IMR-90 (cell line): ENCODE measurements around the gene APOOL. TPM values are rescaled to one million over a fixed set of nuclear protein-coding genes. Genes with fewer than 3 reads are reported as not detected.
"Not testable (repeated sequence)": the region's sequence is repeated elsewhere in the genome, so short reads cannot be mapped to it uniquely, and the experiment has no call there.

Experiments used
- ATAC-seq: fragments of 200-7000 bp; cut with Tn5 transposase; 2 replicates; pipeline ENCODE4 v1.9.1; 2020; ENCODE audit warnings: low read depth, mild to moderate bottlenecking, moderate library complexity
- BruUV-seq: library from RNA; stranded (reverse); fragments of 400-500 nt; replicated peaks from 2 replicates; lab custom pipeline; 2021; lab: Mats Ljungman, UMichigan
- CTCF ChIA-PET: fragments of 300-600 bp; formaldehyde crosslinking; extraction: SDS; loops from one replicate; lab custom pipeline; 2021; ENCODE audit warnings: antibody characterized with exemption; lab: Yijun Ruan, JAX
- POLR2A ChIA-PET: fragments of 300-600 bp; sonication (Branson Sonifier 250); formaldehyde crosslinking; loops from one replicate; lab custom pipeline; 2022; ENCODE audit warnings: antibody characterized with exemption; ENCODE audit not compliant: unreplicated experiment; lab: Charles Lee
- DNase-seq: peaks from one replicate; pipeline ENCODE4 v3.0.0; 2013
- H2AFZ ChIP-seq: replicated peaks from 2 replicates; pipeline ENCODE3; 2013; ENCODE audit warnings: low read length, mild to moderate bottlenecking; ENCODE audit not compliant: poor library complexity
- H2AK5ac ChIP-seq: 2 replicates; pipeline ENCODE4 v1.6.1; 2013; ENCODE audit warnings: low read depth, low read length, inconsistent platforms
- H2AK9ac ChIP-seq: replicated peaks from 2 replicates; pipeline ENCODE3; 2013; ENCODE audit warnings: mild to moderate bottlenecking, low read depth, low read length, moderate library complexity; ENCODE audit not compliant: poor library complexity
- H2BK120ac ChIP-seq: 2 replicates; pipeline ENCODE4 v1.6.1; 2013; ENCODE audit warnings: low read depth, low read length, inconsistent platforms
- H2BK15ac ChIP-seq: 3 replicates; pipeline ENCODE4 v1.6.1; 2013; ENCODE audit warnings: low read depth, low read length, inconsistent platforms
- H2BK20ac ChIP-seq: 2 replicates; pipeline ENCODE4 v1.6.1; 2013; ENCODE audit warnings: low read depth, mild to moderate bottlenecking, inconsistent platforms, low read length, moderate library complexity
- H2BK5ac ChIP-seq: 2 replicates; pipeline ENCODE4 v1.6.1; 2013; ENCODE audit warnings: mild to moderate bottlenecking, low read depth, low read length, inconsistent platforms; ENCODE audit not compliant: poor library complexity, severe bottlenecking
- H3K14ac ChIP-seq: replicated peaks from 2 replicates; pipeline ENCODE4 v1.6.1; 2013; ENCODE audit warnings: low read depth, low read length, inconsistent platforms
- H3K18ac ChIP-seq: 2 replicates; pipeline ENCODE4 v1.6.1; 2013; ENCODE audit warnings: low read depth, low read length, control low read depth
- H3K23ac ChIP-seq: 2 replicates; pipeline ENCODE4 v1.6.1; 2013; ENCODE audit warnings: low read depth, low read length, inconsistent platforms
- H3K27ac ChIP-seq: 2 replicates; pipeline ENCODE4 v1.5.1; 2013; ENCODE audit warnings: mild to moderate bottlenecking, control low read depth, low read length; ENCODE audit not compliant: insufficient read depth
- H3K27me3 ChIP-seq: 2 replicates; pipeline ENCODE4 v1.6.1; 2013; ENCODE audit warnings: low read length; ENCODE audit not compliant: control insufficient read depth, insufficient read depth
- H3K36me3 ChIP-seq: 2 replicates; pipeline ENCODE4 v1.6.1; 2013; ENCODE audit warnings: low read length, mixed read lengths; ENCODE audit not compliant: control insufficient read depth, insufficient read depth
- H3K4ac ChIP-seq: 2 replicates; pipeline ENCODE4 v1.6.1; 2013; ENCODE audit warnings: low read depth, low read length, inconsistent platforms
- H3K4me1 ChIP-seq: 2 replicates; pipeline ENCODE4 v1.6.1; 2013; ENCODE audit warnings: low read length, mixed read lengths; ENCODE audit not compliant: control insufficient read depth, insufficient read depth
- H3K4me2 ChIP-seq: 2 replicates; pipeline ENCODE4 v1.6.1; 2013; ENCODE audit warnings: low read depth, mild to moderate bottlenecking, control low read depth, low read length, moderate library complexity
- H3K4me3 ChIP-seq: 2 replicates; pipeline ENCODE4 v1.5.1; 2013; ENCODE audit warnings: low read depth, mild to moderate bottlenecking, control low read depth, low read length, moderate library complexity; ENCODE audit not compliant: insufficient read depth
- H3K56ac ChIP-seq: 2 replicates; pipeline ENCODE4 v1.6.1; 2013; ENCODE audit warnings: low read length, inconsistent platforms; ENCODE audit not compliant: insufficient read depth; ENCODE audit errors: extremely low read depth
- H3K79me1 ChIP-seq, 2 experiments: 2 replicates each; pipeline ENCODE4 v1.6.1; 2013; ENCODE audit warnings: low read length in 2 of 2, inconsistent platforms in 1 of 2, low read depth in 1 of 2
- H3K9ac ChIP-seq: 2 replicates; pipeline ENCODE4 v1.6.1; 2013; ENCODE audit warnings: low read depth, low read length, control low read depth
- H3K9me1 ChIP-seq: 2 replicates; pipeline ENCODE4 v1.6.1; 2013; ENCODE audit warnings: low read length, inconsistent platforms; ENCODE audit not compliant: insufficient read depth
- H3K9me3 ChIP-seq: 2 replicates; pipeline ENCODE4 v1.6.1; 2013; ENCODE audit warnings: low read length; ENCODE audit not compliant: control insufficient read depth, insufficient read depth
- H4K20me1 ChIP-seq: 2 replicates; pipeline ENCODE4 v1.6.1; 2013; ENCODE audit warnings: low read length, inconsistent platforms; ENCODE audit not compliant: insufficient read depth
- H4K5ac ChIP-seq: 2 replicates; pipeline ENCODE4 v1.6.1; 2013; ENCODE audit warnings: mild to moderate bottlenecking, low read depth, low read length, control low read depth
- H4K8ac ChIP-seq, 2 experiments: 2 replicates each; pipeline ENCODE4 v1.6.1; 2013; ENCODE audit warnings: low read depth in 2 of 2, low read length in 2 of 2, control low read depth in 1 of 2, inconsistent platforms in 1 of 2
- H4K91ac ChIP-seq: 2 replicates; pipeline ENCODE4 v1.6.1; 2013; ENCODE audit warnings: low read depth, low read length, inconsistent platforms; ENCODE audit not compliant: insufficient read depth
- WGBS, 2 experiments: methylation state at CpG; one replicate each; pipeline versions ENCODE4 v1.1.5 to v1.1.7; 2013; ENCODE audit warnings: missing lambda C conversion rate in 2 of 2; ENCODE audit not compliant: insufficient read length in 1 of 2; ENCODE audit errors: extremely low coverage in 2 of 2; 5-methylcytosine and 5-hydroxymethylcytosine counted together
- dilution Hi-C: fragments of 300-500 bp; cut with HindIII; formaldehyde crosslinking; loops from one replicate; pipeline ENCODE4 v1.14.3; 2018; ENCODE audit warnings: low sequenced_read_pairs; ENCODE audit not compliant: unreplicated experiment
- in situ Hi-C: fragments of 300-500 bp; cut with MboI; formaldehyde crosslinking; loops from 3 replicates; pipeline ENCODE4 v1.14.3; 2019; ENCODE audit warnings: low sequenced_read_pairs, inconsistent platforms, mixed read lengths
- intact Hi-C: fragments of 100-400 bp; cut with micrococcal nuclease; formaldehyde crosslinking; loops from 2 replicates; pipeline ENCODE4 v1.10.0; 2022
- polyA plus RNA-seq, 3 experiments: library from polyadenylated mRNA; depleted of rRNA; stranded (reverse); fragments of >200 nt; gene quantifications; 2 replicates each; pipeline ENCODE4 v1.2.3, GENCODE V29; 2012; ENCODE audit warnings: low replicate concordance in 1 of 3
- total RNA-seq: library from RNA; depleted of rRNA; stranded (reverse); fragments of >200 nt; gene quantifications from 2 replicates; pipeline ENCODE4 v1.2.3, GENCODE V29; 2012

APOOL gene
- total and polyA plus RNA-seq, 2 of the 4 experiments (the other 2 are of a cell fraction) = 4.6 to 9.7 TPM

DNA sequence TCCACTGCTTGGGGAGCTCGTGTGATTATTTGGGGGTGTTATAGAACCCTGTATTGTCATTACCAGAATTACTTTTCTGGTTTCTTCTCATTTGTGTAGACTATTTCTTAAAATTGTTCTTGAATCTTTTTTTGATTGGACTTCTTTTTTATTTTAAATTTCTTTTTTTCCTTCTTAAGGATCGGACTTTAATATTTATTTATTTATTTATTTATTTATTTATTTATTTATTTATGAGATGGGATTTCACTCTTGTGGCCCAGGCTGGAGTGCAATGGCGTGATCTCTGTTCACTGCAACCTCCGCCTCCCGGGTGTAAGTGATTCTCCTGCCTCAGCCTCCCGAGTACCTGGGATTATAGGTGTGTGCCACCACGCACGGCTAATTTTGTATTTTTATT is 11.7 kb downstream of the APOOL start:
- H4K5ac ChIP-seq, H2BK5ac ChIP-seq, ATAC-seq, H3K79me1 ChIP-seq, H3K27me3 ChIP-seq, H3K9ac ChIP-seq, H3K4me1 ChIP-seq, H4K8ac ChIP-seq, CTCF ChIA-PET, H2AK5ac ChIP-seq, H3K23ac ChIP-seq, H3K18ac ChIP-seq, intact Hi-C loops, H2AFZ ChIP-seq, H2BK120ac ChIP-seq, H3K56ac ChIP-seq, H2BK20ac ChIP-seq, H3K27ac ChIP-seq, H4K20me1 ChIP-seq, H2BK15ac ChIP-seq, H3K4me3 ChIP-seq, H2AK9ac ChIP-seq, in situ Hi-C loops, H3K9me1 ChIP-seq, DNase-seq, H4K91ac ChIP-seq, POLR2A ChIA-PET, H3K9me3 ChIP-seq, BruUV-seq, H3K36me3 ChIP-seq, dilution Hi-C loops, H3K4me2 ChIP-seq, H3K4ac ChIP-seq, H3K14ac ChIP-seq: not testable (repeated sequence)
- no CpG with 5 or more reads among the region's 8 CpGs for WGBS, 2 experiments
